Right atrium auricular region (tissue), 2 donors: ENCODE results near the gene DSG2. TPM values are rescaled to one million over a fixed set of nuclear protein-coding genes. Genes with fewer than 3 reads are reported as not detected.

Experiments
- DNase-seq: peaks from one replicate; pipeline ENCODE4 v3.0.0-alpha.2; 2019; ENCODE audit warnings: low spot score
- H3K27ac ChIP-seq, 2 donors: fragments of 200-600 bp; sonication (generic); 1 replicate in 1 of 2; 2 replicates in 1 of 2; pipeline ENCODE4 v1.5.1; 2016 to 2019
- H3K27me3 ChIP-seq, 2 donors: fragments of 200-600 bp; sonication (generic); one replicate each; pipeline versions ENCODE4 v1.5.1 to v1.6.0; 2017 to 2019
- H3K36me3 ChIP-seq: fragments of 200-600 bp; sonication (generic); one replicate; pipeline ENCODE4 v1.5.1; 2016
- H3K4me1 ChIP-seq, 2 donors: fragments of 200-600 bp; sonication (generic); one replicate each; pipeline versions ENCODE4 v1.5.1 to v1.6.0; 2017 to 2019
- H3K4me3 ChIP-seq, 2 donors: fragments of 200-600 bp; sonication (generic); 1 replicate in 1 of 2; 2 replicates in 1 of 2; pipeline ENCODE4 v1.5.1; 2017 to 2019; ENCODE audit warnings: mild to moderate bottlenecking in 1 of 2, moderate library complexity in 1 of 2
- H3K9me3 ChIP-seq, 2 donors: fragments of 200-600 bp; sonication (generic); one replicate each; pipeline ENCODE4 v1.5.1; 2019
- total RNA-seq, 2 donors: library from RNA; depleted of rRNA; stranded (reverse); fragments of >200 nt; gene quantifications; one replicate each; pipeline ENCODE4 v1.1.0, GENCODE V29; 2016
- TF ChIP-seq, protein P1 (sequence below), 2 donors: fragments of 200-600 bp; sonication (generic); IDR thresholded peaks; one replicate each; pipeline ENCODE4 v1.5.1; 2019; ENCODE audit warnings: antibody characterized with exemption in 2 of 2

Gene DSG2
- total RNA-seq, 2 donors from 2014 or later, result 64.4 to 72.7 TPM

DNA sequence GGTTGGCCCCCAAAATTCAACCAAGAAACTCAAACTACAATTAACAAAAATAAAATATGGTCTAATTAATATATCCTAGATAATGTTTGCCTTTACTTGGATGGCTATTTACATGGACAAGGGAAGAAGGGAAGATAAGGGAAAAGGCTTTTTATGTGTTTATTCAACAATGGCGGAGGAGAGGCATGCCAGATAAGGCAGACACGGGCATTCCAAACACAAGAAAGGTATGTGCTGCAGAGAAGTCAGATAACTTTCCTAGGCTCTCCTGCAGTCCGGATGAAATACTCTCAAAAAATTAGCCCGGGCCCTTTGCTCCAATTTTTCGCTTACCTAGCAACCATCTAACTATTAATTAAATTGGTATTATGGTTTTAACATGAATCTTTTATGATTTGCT lies 88.6 kb downstream of the DSG2 start:
- Histone ChIP-seq H3K4me1 (no peaks in the 10 kb centered on the region), H3K9me3 (no peaks in the 10 kb centered on the region), H3K4me3 (no peak overlapping the region), H3K27me3 (no peaks in the 10 kb centered on the region), H3K36me3 (no peaks in the 10 kb centered on the region), H3K27ac (no peak overlapping the region)
- TF ChIP-seq, protein P1, sequence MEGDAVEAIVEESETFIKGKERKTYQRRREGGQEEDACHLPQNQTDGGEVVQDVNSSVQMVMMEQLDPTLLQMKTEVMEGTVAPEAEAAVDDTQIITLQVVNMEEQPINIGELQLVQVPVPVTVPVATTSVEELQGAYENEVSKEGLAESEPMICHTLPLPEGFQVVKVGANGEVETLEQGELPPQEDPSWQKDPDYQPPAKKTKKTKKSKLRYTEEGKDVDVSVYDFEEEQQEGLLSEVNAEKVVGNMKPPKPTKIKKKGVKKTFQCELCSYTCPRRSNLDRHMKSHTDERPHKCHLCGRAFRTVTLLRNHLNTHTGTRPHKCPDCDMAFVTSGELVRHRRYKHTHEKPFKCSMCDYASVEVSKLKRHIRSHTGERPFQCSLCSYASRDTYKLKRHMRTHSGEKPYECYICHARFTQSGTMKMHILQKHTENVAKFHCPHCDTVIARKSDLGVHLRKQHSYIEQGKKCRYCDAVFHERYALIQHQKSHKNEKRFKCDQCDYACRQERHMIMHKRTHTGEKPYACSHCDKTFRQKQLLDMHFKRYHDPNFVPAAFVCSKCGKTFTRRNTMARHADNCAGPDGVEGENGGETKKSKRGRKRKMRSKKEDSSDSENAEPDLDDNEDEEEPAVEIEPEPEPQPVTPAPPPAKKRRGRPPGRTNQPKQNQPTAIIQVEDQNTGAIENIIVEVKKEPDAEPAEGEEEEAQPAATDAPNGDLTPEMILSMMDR (IDR thresholded peaks at IDR 0.05), result no peak
- DNase-seq, result no peak

DNA sequence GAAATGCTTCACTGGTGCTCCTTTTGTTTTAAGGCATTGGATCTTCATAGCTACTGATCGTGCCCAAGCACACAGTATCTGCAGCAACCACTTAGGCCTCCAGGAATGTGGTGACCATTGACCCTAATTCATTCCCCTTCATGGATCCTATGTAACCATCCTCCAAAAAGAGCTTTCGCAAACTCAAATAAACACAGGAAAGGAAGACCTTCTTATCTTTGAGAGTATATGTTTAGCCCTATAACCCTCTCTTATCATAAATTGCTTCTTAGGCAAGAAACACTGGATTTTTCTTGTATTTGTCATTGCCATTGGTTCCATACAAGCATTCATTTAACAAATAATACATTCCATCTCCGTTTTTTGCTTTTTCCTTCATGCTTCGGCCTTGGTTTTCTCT lies 89.6 kb downstream of the DSG2 start:
- Histone ChIP-seq H3K4me1 (no peaks in the 10 kb centered on the region), H3K27ac (no peak overlapping the region), H3K4me3 (no peak overlapping the region), H3K36me3 (no peaks in the 10 kb centered on the region), H3K9me3 (no peaks in the 10 kb centered on the region), H3K27me3 (no peaks in the 10 kb centered on the region)
- DNase-seq, result no peak
- TF ChIP-seq, protein P1 (IDR thresholded peaks at IDR 0.05), result no peak

DNA sequence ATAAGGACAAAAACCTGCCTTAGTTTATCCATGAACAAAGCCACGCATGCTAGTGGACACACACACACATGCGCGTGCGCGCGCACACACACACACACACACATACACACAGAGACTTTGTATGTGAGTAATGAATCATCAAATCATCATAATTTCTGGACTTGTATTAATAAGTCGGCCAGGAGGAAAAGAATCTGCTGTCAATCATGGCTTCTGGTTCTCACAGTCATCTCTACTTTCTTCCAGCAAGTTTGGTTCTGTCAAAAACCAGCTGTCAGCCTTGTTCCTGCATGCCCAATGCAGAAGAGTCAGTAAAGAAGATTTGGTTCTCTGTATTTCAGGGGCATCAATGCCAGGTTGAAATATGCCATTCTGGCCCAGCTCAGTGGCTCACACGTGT lies 92.6 kb downstream of the DSG2 start:
- H3K27ac ChIP-seq, result no peak overlapping the region
- H3K4me3 ChIP-seq, result no peak overlapping the region
- H3K9me3 ChIP-seq, result peaks cover 0 to 4% of the 10 kb centered on the region in 2 donors
- no peaks in the 10 kb centered on the region for H3K27me3 ChIP-seq
- H3K4me1 ChIP-seq, result no peaks in the 10 kb centered on the region
- no peaks in the 10 kb centered on the region for H3K36me3 ChIP-seq
- DNase-seq, result no peak
- TF ChIP-seq, protein P1 (IDR thresholded peaks at IDR 0.05), result no peak

DNA sequence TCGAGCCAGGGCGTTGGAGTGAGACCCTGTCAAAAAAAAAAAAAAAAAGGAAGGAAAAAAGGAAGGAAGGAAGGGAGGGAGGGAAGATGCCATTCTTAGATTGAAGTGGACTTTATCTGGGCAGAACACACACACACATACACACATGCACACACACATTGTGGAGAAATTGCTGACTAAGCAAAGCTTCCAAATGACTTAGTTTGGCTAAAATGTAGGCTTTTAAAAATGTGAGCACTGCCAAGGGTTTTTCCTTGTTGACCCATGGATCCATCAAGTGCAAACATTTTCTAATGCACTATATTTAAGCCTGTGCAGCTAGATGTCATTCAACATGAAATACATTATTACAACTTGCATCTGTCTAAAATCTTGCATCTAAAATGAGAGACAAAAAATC lies 93.1 kb downstream of the DSG2 start:
- H3K4me1 ChIP-seq, result no peaks in the 10 kb centered on the region
- TF ChIP-seq, protein P1 (IDR thresholded peaks at IDR 0.05), result no peak
- H3K9me3 ChIP-seq, result peaks cover 0 to 4% of the 10 kb centered on the region in 2 donors
- no peak overlapping the region for H3K4me3 ChIP-seq
- H3K36me3 ChIP-seq, result no peaks in the 10 kb centered on the region
- DNase-seq, result no peak
- H3K27ac ChIP-seq, result no peak overlapping the region
- H3K27me3 ChIP-seq, result no peaks in the 10 kb centered on the region

DNA sequence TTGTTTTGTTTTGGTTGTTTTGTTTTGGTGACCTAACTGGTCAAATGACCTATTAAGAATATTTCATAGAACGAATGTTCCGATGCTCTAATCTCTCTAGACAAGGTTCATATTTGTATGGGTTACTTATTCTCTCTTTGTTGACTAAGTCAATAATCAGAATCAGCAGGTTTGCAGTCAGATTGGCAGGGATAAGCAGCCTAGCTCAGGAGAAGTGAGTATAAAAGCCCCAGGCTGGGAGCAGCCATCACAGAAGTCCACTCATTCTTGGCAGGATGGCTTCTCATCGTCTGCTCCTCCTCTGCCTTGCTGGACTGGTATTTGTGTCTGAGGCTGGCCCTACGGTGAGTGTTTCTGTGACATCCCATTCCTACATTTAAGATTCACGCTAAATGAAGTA lies 93.7 kb downstream of the DSG2 start, which contains the start of gene TTR:
TTR (plus strand) TSS at position 250 of the 400 bp plus-strand sequence; CDS start at position 276, 26 bp downstream.
- Histone ChIP-seq H3K4me1 (no peaks in the 10 kb centered on the region), H3K27ac (no peak within 1 kb of the TSS), H3K27me3 (no peaks in the 10 kb centered on the region), H3K36me3 (no peaks in the 10 kb centered on the region), H3K9me3 (peaks cover 0 to 4% of the 10 kb centered on the region in 2 donors), H3K4me3 (no peak within 1 kb of the TSS)
- DNase-seq, result no peak
- TF ChIP-seq, protein P1 (IDR thresholded peaks at IDR 0.05), result no peak

DNA sequence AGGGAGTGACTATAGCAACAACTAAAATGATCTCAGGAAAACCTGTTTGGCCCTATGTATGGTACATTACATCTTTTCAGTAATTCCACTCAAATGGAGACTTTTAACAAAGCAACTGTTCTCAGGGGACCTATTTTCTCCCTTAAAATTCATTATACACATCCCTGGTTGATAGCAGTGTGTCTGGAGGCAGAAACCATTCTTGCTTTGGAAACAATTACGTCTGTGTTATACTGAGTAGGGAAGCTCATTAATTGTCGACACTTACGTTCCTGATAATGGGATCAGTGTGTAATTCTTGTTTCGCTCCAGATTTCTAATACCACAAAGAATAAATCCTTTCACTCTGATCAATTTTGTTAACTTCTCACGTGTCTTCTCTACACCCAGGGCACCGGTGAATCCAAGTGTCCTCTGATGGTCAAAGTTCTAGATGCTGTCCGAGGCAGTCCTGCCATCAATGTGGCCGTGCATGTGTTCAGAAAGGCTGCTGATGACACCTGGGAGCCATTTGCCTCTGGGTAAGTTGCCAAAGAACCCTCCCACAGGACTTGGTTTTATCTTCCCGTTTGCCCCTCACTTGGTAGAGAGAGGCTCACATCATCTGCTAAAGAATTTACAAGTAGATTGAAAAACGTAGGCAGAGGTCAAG lies 94.7 kb downstream of the DSG2 start:
- Histone ChIP-seq H3K27me3 (no peaks in the 10 kb centered on the region), H3K27ac (no peak overlapping the region), H3K4me3 (no peak overlapping the region), H3K4me1 (no peaks in the 10 kb centered on the region), H3K36me3 (no peaks in the 10 kb centered on the region), H3K9me3 (peaks cover 0 to 4% of the 10 kb centered on the region in 2 donors)
- DNase-seq, result no peak
- TF ChIP-seq, protein P1 (IDR thresholded peaks at IDR 0.05), result no peak
